22Rv1 (cell line): Measurements from ENCODE around the gene GRAP.

Experiments
- H3K27ac ChIP-seq: fragments of 450-650 bp; 2 replicates; pipeline ENCODE4 v1.5.1; 2017
- CTCF ChIP-seq: fragments of 450-650 bp; IDR thresholded peaks from 2 replicates; pipeline ENCODE4 v1.5.1; 2017; ENCODE audit warnings: mild to moderate bottlenecking
- ZFX ChIP-seq: fragments of 450-650 bp; IDR thresholded peaks from 2 replicates; pipeline ENCODE4 v1.6.1; 2017; ENCODE audit warnings: antibody characterized with exemption, borderline replicate concordance

GRAP gene

GRCh38 chr17:19006698-19007097, 40.1 kb downstream of the GRAP start:
- H3K27ac ChIP-seq = no peak overlapping the region
- no peak for TF ChIP-seq CTCF
- no peak for TF ChIP-seq ZFX

GRCh38 chr17:19005789-19006430, 40.8 kb downstream of the GRAP start:
- no peak overlapping the region for H3K27ac ChIP-seq
- TF ChIP-seq ZFX (no peak), CTCF (no peak)

- TF ChIP-seq CTCF (no peak), ZFX (no peak)
These were observed 41.5 kb downstream of the GRAP start for GRCh38 chr17:19005137-19005773.

GRCh38 chr17:19004421-19005136, 42.2 kb downstream of the GRAP start, which contains the start of gene FAM83G:
TSS of gene FAM83G (minus strand) at chr17:19004764. CDS start at chr17:19004041, 723 bp downstream.
- no peak for TF ChIP-seq ZFX
- no peak for TF ChIP-seq CTCF
- no peak within 1 kb of the TSS for H3K27ac ChIP-seq

More at GRCh38 chr17:19005137-19005773, 41.5 kb downstream of the GRAP start:
- no peak overlapping the region for H3K27ac ChIP-seq

- no peak for TF ChIP-seq ZFX
- TF ChIP-seq CTCF = no peak
- no peak overlapping the region for H3K27ac ChIP-seq
These were observed 43.0 kb downstream of the GRAP start for GRCh38 chr17:19003543-19004420.

- TF ChIP-seq ZFX (no peak), CTCF (no peak)
- no peak overlapping the region for H3K27ac ChIP-seq
These were observed 43.8 kb downstream of the GRAP start for GRCh38 chr17:19002805-19003542.
